Liver (tissue), 9 donors: ENCODE results near the gene WRAP73. TPM values are rescaled to one million over a fixed set of nuclear protein-coding genes. Genes with fewer than 3 reads are reported as not detected.

Source experiments
- DNase-seq: peaks from one replicate; pipeline ENCODE4 v3.0.0-alpha.2; 2017; ENCODE audit warnings: low spot score
- H3K27ac ChIP-seq, 2 donors: one replicate each; pipeline ENCODE4 v1.7.0; 2013; ENCODE audit warnings: inconsistent platforms in 2 of 2, low read length in 2 of 2, control low read depth in 1 of 2, low read depth in 1 of 2, mild to moderate bottlenecking in 1 of 2
- H3K27me3 ChIP-seq, 4 donors: one replicate each; pipeline versions ENCODE4 v1.6.1 to v1.7.0; 2013; ENCODE audit warnings: low read length in 3 of 4, inconsistent platforms in 1 of 4, mild to moderate bottlenecking in 1 of 4, moderate library complexity in 1 of 4; ENCODE audit not compliant: control insufficient read depth in 4 of 4, insufficient read depth in 4 of 4
- H3K36me3 ChIP-seq, 4 donors: one replicate each; pipeline versions ENCODE4 v1.6.1 to v1.7.0; 2013; ENCODE audit warnings: low read length in 3 of 4, mild to moderate bottlenecking in 3 of 4, low read depth in 1 of 4, moderate library complexity in 1 of 4; ENCODE audit not compliant: control insufficient read depth in 4 of 4, insufficient read depth in 3 of 4
- H3K4me1 ChIP-seq, 4 donors: one replicate each; pipeline versions ENCODE4 v1.6.1 to v1.7.0; 2013; ENCODE audit warnings: low read length in 3 of 4, mild to moderate bottlenecking in 3 of 4, moderate library complexity in 1 of 4; ENCODE audit not compliant: control insufficient read depth in 4 of 4, insufficient read depth in 4 of 4
- H3K4me3 ChIP-seq, 3 donors: one replicate each; pipeline versions ENCODE4 v1.6.1 to v1.7.0; 2013; ENCODE audit warnings: low read length in 3 of 3, control low read depth in 1 of 3, low read depth in 1 of 3, mild to moderate bottlenecking in 1 of 3
- H3K9ac ChIP-seq, 2 donors: one replicate each; pipeline ENCODE4 v1.7.0; 2013; ENCODE audit warnings: low read length in 2 of 2, mild to moderate bottlenecking in 2 of 2, moderate library complexity in 2 of 2, control low read depth in 1 of 2, low read depth in 1 of 2
- H3K9me3 ChIP-seq, 4 donors: one replicate each; pipeline versions ENCODE4 v1.6.1 to v1.7.0; 2013; ENCODE audit warnings: low read length in 3 of 4; ENCODE audit not compliant: control insufficient read depth in 4 of 4
- EGR1 ChIP-seq, 2 donors: IDR thresholded peaks; 2 replicates each; pipeline ENCODE4 v1.6.1; 2016 to 2018; ENCODE audit warnings: antibody characterized with exemption in 2 of 2, low read depth in 2 of 2
- FOXA1 ChIP-seq: IDR thresholded peaks from 2 replicates; pipeline ENCODE4 v1.6.1; 2016; ENCODE audit warnings: antibody characterized with exemption
- GABPA ChIP-seq, 2 donors: IDR thresholded peaks in 1 of 2; conservative IDR thresholded peaks in 1 of 2; 2 replicates each; pipeline ENCODE4 v1.6.1; 2016; ENCODE audit warnings: antibody characterized with exemption in 2 of 2, mild to moderate bottlenecking in 1 of 2, moderate library complexity in 1 of 2
- HNF4A ChIP-seq, 2 donors: conservative IDR thresholded peaks; 2 replicates each; pipeline ENCODE4 v1.6.1; 2016; ENCODE audit warnings: antibody characterized with exemption in 2 of 2, mild to moderate bottlenecking in 2 of 2
- HNF4G ChIP-seq: IDR thresholded peaks from 2 replicates; pipeline ENCODE4 v1.6.1; 2016; ENCODE audit warnings: antibody characterized with exemption
- JUND ChIP-seq, 2 donors: IDR thresholded peaks; 2 replicates each; pipeline ENCODE4 v1.6.1; 2016; ENCODE audit warnings: antibody characterized with exemption in 2 of 2
- NR2F2 ChIP-seq: IDR thresholded peaks from 2 replicates; pipeline ENCODE4 v1.6.1; 2016; ENCODE audit warnings: antibody characterized with exemption
- RAD21 ChIP-seq, 2 donors: IDR thresholded peaks; 2 replicates each; pipeline ENCODE4 v1.6.1; 2016; ENCODE audit warnings: antibody characterized with exemption in 2 of 2, mild to moderate bottlenecking in 2 of 2
- RXRA ChIP-seq, 2 donors: IDR thresholded peaks; 2 replicates each; pipeline ENCODE4 v1.6.1; 2017 to 2018; ENCODE audit warnings: antibody characterized with exemption in 2 of 2, mild to moderate bottlenecking in 1 of 2
- SP1 ChIP-seq: IDR thresholded peaks from 2 replicates; pipeline ENCODE4 v1.6.1; 2018; ENCODE audit warnings: antibody characterized with exemption, mild to moderate bottlenecking
- TAF1 ChIP-seq: conservative IDR thresholded peaks from 2 replicates; pipeline ENCODE4 v1.6.1; 2016; ENCODE audit warnings: antibody characterized with exemption, mild to moderate bottlenecking
- YY1 ChIP-seq: IDR thresholded peaks from 2 replicates; pipeline ENCODE4 v1.6.1; 2016; ENCODE audit warnings: antibody characterized with exemption, mild to moderate bottlenecking
- WGBS: extraction: QIAGEN DNeasy Blood & Tissue Kit; methylation state at CpG from one replicate; pipeline ENCODE4 v1.1.7; 2013; 5-methylcytosine and 5-hydroxymethylcytosine counted together
- polyA plus RNA-seq, 2 donors: library from polyadenylated mRNA; stranded (reverse) in 1 of 2; unstranded in 1 of 2; fragments of 200-250 nt in 1 of 2; fragments of >200 nt in 1 of 2; fragmentation: Nextera tagmentation in 1 of 2; extraction: Ambion mirVana in 1 of 2; gene quantifications; one replicate each; pipeline versions ENCODE4 v1.2.1 to v1.2.3, GENCODE V29; 2013 to 2015
- total RNA-seq, 2 donors: library from RNA; depleted of rRNA; stranded (reverse); fragments of >200 nt; gene quantifications; one replicate each; pipeline ENCODE4 v1.2.3, GENCODE V29; 2014
- TF ChIP-seq, protein P1 (sequence below): IDR thresholded peaks from 2 replicates; pipeline ENCODE4 v1.6.1; 2016; ENCODE audit warnings: antibody characterized with exemption, mild to moderate bottlenecking
- TF ChIP-seq, protein P2 (sequence below): IDR thresholded peaks from 2 replicates; pipeline ENCODE4 v1.6.1; 2016; ENCODE audit warnings: antibody characterized with exemption
- TF ChIP-seq, protein P3 (sequence below): IDR thresholded peaks from 2 replicates; pipeline ENCODE4 v1.6.1; 2016; ENCODE audit warnings: antibody characterized with exemption
- TF ChIP-seq, protein P4 (sequence below): fragments of 150-350 bp; IDR thresholded peaks from 2 replicates; pipeline ENCODE4 v1.5.1; 2017; ENCODE audit warnings: improper control_type of control experiment, low read depth, low read length; ENCODE audit not compliant: missing input control
- TF ChIP-seq, protein P5 (sequence below): IDR thresholded peaks from 2 replicates; pipeline ENCODE4 v1.6.1; 2016; ENCODE audit warnings: antibody characterized with exemption
- donor health status: healthy.
- donor health status: healthy.
- donor health status: healthy.
- donor health status: healthy.
- donor health status: healthy.

The WRAP73 gene
- total and polyA plus RNA-seq, 4 donors: 7.6 to 14.6 (median 10.0) TPM

DNA sequence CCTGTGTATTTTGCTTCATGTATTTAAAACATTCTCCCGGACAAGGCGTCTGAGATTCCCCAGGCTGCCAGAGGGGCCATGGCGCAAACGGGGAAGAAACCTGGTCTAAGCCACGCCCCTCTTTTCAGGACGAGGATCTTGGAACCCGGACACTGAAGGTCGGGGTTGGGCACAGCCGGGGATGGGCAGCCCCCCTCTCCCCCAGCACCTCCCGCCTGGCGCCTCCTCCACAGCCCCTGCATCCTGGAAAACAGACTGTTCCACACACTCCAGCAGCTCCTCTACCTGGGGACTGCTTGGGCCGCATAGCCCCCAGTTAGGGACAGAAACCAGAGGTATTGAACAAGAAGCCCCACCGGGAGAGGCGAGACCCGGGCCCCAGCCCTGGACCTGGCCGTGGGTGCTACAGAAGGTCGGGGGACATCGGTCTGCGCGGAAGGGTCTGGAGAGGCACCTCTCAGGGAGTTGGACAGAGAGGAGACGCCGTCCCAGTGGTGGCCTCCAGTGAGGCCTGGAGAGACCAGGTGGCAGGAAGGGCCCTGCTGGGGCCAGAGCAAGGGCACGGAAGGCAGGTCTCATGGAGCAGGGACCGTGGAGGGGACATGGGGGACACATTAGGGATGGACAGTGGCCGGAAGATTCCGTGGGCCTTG is 7.8 kb upstream of the WRAP73 start (continued):
- TF ChIP-seq, protein P1, sequence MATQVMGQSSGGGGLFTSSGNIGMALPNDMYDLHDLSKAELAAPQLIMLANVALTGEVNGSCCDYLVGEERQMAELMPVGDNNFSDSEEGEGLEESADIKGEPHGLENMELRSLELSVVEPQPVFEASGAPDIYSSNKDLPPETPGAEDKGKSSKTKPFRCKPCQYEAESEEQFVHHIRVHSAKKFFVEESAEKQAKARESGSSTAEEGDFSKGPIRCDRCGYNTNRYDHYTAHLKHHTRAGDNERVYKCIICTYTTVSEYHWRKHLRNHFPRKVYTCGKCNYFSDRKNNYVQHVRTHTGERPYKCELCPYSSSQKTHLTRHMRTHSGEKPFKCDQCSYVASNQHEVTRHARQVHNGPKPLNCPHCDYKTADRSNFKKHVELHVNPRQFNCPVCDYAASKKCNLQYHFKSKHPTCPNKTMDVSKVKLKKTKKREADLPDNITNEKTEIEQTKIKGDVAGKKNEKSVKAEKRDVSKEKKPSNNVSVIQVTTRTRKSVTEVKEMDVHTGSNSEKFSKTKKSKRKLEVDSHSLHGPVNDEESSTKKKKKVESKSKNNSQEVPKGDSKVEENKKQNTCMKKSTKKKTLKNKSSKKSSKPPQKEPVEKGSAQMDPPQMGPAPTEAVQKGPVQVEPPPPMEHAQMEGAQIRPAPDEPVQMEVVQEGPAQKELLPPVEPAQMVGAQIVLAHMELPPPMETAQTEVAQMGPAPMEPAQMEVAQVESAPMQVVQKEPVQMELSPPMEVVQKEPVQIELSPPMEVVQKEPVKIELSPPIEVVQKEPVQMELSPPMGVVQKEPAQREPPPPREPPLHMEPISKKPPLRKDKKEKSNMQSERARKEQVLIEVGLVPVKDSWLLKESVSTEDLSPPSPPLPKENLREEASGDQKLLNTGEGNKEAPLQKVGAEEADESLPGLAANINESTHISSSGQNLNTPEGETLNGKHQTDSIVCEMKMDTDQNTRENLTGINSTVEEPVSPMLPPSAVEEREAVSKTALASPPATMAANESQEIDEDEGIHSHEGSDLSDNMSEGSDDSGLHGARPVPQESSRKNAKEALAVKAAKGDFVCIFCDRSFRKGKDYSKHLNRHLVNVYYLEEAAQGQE: no peak
- no peak for TF ChIP-seq JUND (IDR thresholded peaks at IDR 0.05)
- no peak for TF ChIP-seq HNF4G
- no peak for TF ChIP-seq YY1
- TF ChIP-seq HNF4A (conservative IDR thresholded peaks at IDR 0.05): no peak
- TF ChIP-seq, protein P2, sequence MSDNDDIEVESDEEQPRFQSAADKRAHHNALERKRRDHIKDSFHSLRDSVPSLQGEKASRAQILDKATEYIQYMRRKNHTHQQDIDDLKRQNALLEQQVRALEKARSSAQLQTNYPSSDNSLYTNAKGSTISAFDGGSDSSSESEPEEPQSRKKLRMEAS: no peak

DNA sequence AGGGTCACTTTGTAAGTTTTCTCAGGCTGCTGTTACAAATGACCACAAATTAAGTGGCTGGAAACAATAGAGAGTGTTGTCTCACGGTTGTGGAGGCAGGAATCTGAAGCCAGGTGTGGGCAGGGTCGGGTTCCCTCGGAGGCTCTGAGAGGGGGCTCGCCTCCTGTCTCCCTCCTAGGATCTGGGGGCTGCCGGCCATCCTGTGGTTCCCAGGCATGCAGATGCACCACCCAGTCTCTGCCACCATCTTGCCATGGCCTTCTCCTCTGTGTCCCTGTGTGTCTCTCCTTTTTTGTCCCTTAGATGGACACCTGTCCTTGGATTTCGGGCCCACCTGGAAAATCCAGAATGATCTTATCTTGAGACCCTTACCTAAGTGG is 7.2 kb upstream of the WRAP73 start:
- Histone ChIP-seq H3K4me3 (no peak overlapping the region), H3K9ac (no peak overlapping the region), H3K36me3 (no peaks in the 10 kb centered on the region), H3K9me3 (no peaks in the 10 kb centered on the region), H3K4me1 (peaks cover 5 to 10% (median 7%) of the 10 kb centered on the region in 4 donors), H3K27ac (no peak overlapping the region), H3K27me3 (peaks cover 0 to 4% (median 1%) of the 10 kb centered on the region in 4 donors)
- TF ChIP-seq HNF4G: no peak
- TF ChIP-seq GABPA (IDR thresholded peaks at IDR 0.05 in 1 of 2, conservative IDR thresholded peaks at IDR 0.05 in 1 of 2): no peak
- TF ChIP-seq EGR1 (IDR thresholded peaks at IDR 0.05; ENCODE audit: low read depth in 2 of 2): no peak
- no peak for TF ChIP-seq TAF1
- TF ChIP-seq, protein P3, sequence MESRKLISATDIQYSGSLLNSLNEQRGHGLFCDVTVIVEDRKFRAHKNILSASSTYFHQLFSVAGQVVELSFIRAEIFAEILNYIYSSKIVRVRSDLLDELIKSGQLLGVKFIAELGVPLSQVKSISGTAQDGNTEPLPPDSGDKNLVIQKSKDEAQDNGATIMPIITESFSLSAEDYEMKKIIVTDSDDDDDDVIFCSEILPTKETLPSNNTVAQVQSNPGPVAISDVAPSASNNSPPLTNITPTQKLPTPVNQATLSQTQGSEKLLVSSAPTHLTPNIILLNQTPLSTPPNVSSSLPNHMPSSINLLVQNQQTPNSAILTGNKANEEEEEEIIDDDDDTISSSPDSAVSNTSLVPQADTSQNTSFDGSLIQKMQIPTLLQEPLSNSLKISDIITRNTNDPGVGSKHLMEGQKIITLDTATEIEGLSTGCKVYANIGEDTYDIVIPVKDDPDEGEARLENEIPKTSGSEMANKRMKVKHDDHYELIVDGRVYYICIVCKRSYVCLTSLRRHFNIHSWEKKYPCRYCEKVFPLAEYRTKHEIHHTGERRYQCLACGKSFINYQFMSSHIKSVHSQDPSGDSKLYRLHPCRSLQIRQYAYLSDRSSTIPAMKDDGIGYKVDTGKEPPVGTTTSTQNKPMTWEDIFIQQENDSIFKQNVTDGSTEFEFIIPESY: no peak
- TF ChIP-seq JUND (IDR thresholded peaks at IDR 0.05): no peak
- TF ChIP-seq, protein P4, sequence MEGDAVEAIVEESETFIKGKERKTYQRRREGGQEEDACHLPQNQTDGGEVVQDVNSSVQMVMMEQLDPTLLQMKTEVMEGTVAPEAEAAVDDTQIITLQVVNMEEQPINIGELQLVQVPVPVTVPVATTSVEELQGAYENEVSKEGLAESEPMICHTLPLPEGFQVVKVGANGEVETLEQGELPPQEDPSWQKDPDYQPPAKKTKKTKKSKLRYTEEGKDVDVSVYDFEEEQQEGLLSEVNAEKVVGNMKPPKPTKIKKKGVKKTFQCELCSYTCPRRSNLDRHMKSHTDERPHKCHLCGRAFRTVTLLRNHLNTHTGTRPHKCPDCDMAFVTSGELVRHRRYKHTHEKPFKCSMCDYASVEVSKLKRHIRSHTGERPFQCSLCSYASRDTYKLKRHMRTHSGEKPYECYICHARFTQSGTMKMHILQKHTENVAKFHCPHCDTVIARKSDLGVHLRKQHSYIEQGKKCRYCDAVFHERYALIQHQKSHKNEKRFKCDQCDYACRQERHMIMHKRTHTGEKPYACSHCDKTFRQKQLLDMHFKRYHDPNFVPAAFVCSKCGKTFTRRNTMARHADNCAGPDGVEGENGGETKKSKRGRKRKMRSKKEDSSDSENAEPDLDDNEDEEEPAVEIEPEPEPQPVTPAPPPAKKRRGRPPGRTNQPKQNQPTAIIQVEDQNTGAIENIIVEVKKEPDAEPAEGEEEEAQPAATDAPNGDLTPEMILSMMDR: no peak
- no peak for TF ChIP-seq YY1
- TF ChIP-seq, protein P5, sequence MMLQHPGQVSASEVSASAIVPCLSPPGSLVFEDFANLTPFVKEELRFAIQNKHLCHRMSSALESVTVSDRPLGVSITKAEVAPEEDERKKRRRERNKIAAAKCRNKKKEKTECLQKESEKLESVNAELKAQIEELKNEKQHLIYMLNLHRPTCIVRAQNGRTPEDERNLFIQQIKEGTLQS: no peak
- no peak for TF ChIP-seq RAD21 (IDR thresholded peaks at IDR 0.05)
- TF ChIP-seq, protein P2: no peak
- TF ChIP-seq RXRA (IDR thresholded peaks at IDR 0.05): no peak
- TF ChIP-seq SP1: no peak
- TF ChIP-seq NR2F2: no peak
- no peak for TF ChIP-seq FOXA1
- no peak for DNase-seq
- 78% methylated on average over 6 of the region's 6 CpGs for WGBS
